ENCODE results near the gene SGO2. TPM values are rescaled to one million over a fixed set of nuclear protein-coding genes. Genes with fewer than 3 reads are reported as not detected.

The SGO2 gene
- total RNA-seq, 1 experiment from 2014 or later, result 25.4 TPM

GRCh38 chr2:200588076-200588678 is 62.2 kb downstream of the SGO2 start (continued):
- no peak for TF ChIP-seq YY1 (IDR thresholded peaks at IDR 0.05; ENCODE audit: extremely low read depth, insufficient replicate concordance, low read depth, low read length)

GRCh38 chr2:200590090-200590489 is 64.1 kb downstream of the SGO2 start:
- H3K4me2 ChIP-seq (ENCODE audit: low read length), result no peak overlapping the region
- H3K9me3 ChIP-seq (ENCODE audit: control insufficient read depth in 1 of 2, insufficient read depth in 1 of 2, low read depth in 1 of 2, low read length in 2 of 2), result no peaks in the 10 kb centered on the region
- no TSS peak for BruUV-seq (replicated peaks)
- no peaks in the 10 kb centered on the region for H4K20me1 ChIP-seq (ENCODE audit: insufficient read depth)
- peaks cover 8% of the 10 kb centered on the region for H3K27me3 ChIP-seq (ENCODE audit: insufficient read depth, low read length)
- CTCF ChIA-PET, result no interaction called here
- DNase-seq (ENCODE audit: low read depth, low spot score) (no peak), ATAC-seq (no peak)
- POLR2A ChIA-PET, result no interaction called here
- no peak overlapping the region for H3K4me3 ChIP-seq (replicated peaks in 1 of 2; ENCODE audit: low read depth in 1 of 2, low read length in 2 of 2)
- no peaks in the 10 kb centered on the region for H3K79me2 ChIP-seq (ENCODE audit: insufficient read depth, low read length)
- H2AFZ ChIP-seq (ENCODE audit: low read depth, low read length, poor library complexity, severe bottlenecking), result no peak overlapping the region
- H3K9ac ChIP-seq (ENCODE audit: low read length), result no peak overlapping the region
- H3K27ac ChIP-seq (ENCODE audit: low read depth, low read length), result no peak overlapping the region
- no peak for TF ChIP-seq ZFX (IDR thresholded peaks at IDR 0.05)
- RAD21 ChIA-PET (ENCODE audit: low non-redundant PET in 1 of 2, low total read pairs in 2 of 2, uncharacterized antibody in 2 of 2, unreplicated experiment in 2 of 2), result no interaction called here
- no peaks in the 10 kb centered on the region for H3K4me1 ChIP-seq (ENCODE audit: control insufficient read depth in 1 of 2, insufficient read depth in 2 of 2, low read length in 2 of 2)
- intact Hi-C loops (cut with micrococcal nuclease), result no loop called here
- no peaks in the 10 kb centered on the region for H3K36me3 ChIP-seq (ENCODE audit: control insufficient read depth in 1 of 2, insufficient read depth in 2 of 2, low read length in 2 of 2)
- H3K9me2 ChIP-seq (ENCODE audit: insufficient read depth), result no peaks in the 10 kb centered on the region

GRCh38 chr2:200591308-200591707 is 65.3 kb downstream of the SGO2 start:
- Histone ChIP-seq H3K4me1 (ENCODE audit: control insufficient read depth in 1 of 2, insufficient read depth in 2 of 2, low read length in 2 of 2) (no peaks in the 10 kb centered on the region), H3K36me3 (ENCODE audit: control insufficient read depth in 1 of 2, insufficient read depth in 2 of 2, low read length in 2 of 2) (no peaks in the 10 kb centered on the region), H3K4me2 (ENCODE audit: low read length) (no peak overlapping the region), H3K9me2 (ENCODE audit: insufficient read depth) (no peaks in the 10 kb centered on the region), H3K4me3 (replicated peaks in 1 of 2; ENCODE audit: low read depth in 1 of 2, low read length in 2 of 2) (no peak overlapping the region), H3K27ac (ENCODE audit: low read depth, low read length) (no peak overlapping the region), H3K9ac (ENCODE audit: low read length) (no peak overlapping the region), H3K9me3 (ENCODE audit: control insufficient read depth in 1 of 2, insufficient read depth in 1 of 2, low read depth in 1 of 2, low read length in 2 of 2) (no peaks in the 10 kb centered on the region), H3K27me3 (ENCODE audit: insufficient read depth, low read length) (peaks cover 8% of the 10 kb centered on the region), H2AFZ (ENCODE audit: low read depth, low read length, poor library complexity, severe bottlenecking) (no peak overlapping the region), H4K20me1 (ENCODE audit: insufficient read depth) (no peaks in the 10 kb centered on the region), H3K79me2 (ENCODE audit: insufficient read depth, low read length) (no peaks in the 10 kb centered on the region)
- no TSS peak for BruUV-seq (replicated peaks)
- DNase-seq (ENCODE audit: low read depth, low spot score) (no peak), ATAC-seq (no peak)
- RAD21 ChIA-PET (ENCODE audit: low non-redundant PET in 1 of 2, low total read pairs in 2 of 2, uncharacterized antibody in 2 of 2, unreplicated experiment in 2 of 2), result no interaction called here
- CTCF ChIA-PET, result no interaction called here
- POLR2A ChIA-PET, result no interaction called here
- intact Hi-C loops (cut with micrococcal nuclease), result no loop called here
- TF ChIP-seq ELF1 (IDR thresholded peaks at IDR 0.05; ENCODE audit: borderline replicate concordance, low read depth) (no peak), REST (IDR thresholded peaks at IDR 0.05; ENCODE audit: low read depth) (no peak), YY1 (IDR thresholded peaks at IDR 0.05; ENCODE audit: extremely low read depth, insufficient replicate concordance, low read depth, low read length) (no peak), ZNF274 (IDR thresholded peaks at IDR 0.05; ENCODE audit: low read depth, low read length) (no peak), ZBTB33 (IDR thresholded peaks at IDR 0.05; ENCODE audit: extremely low read depth, insufficient replicate concordance, low read length) (no peak), POLR2A (IDR thresholded peaks at IDR 0.05; ENCODE audit: borderline replicate concordance, extremely low read depth, insufficient read depth, insufficient read length) (no peak), EZH2phosphoT487 (IDR thresholded peaks at IDR 0.05; ENCODE audit: borderline replicate concordance) (no peak), CEBPB (IDR thresholded peaks at IDR 0.05; ENCODE audit: low read depth) (no peak), FOSL1 (IDR thresholded peaks at IDR 0.05; ENCODE audit: low read depth) (no peak), EZH2 (IDR thresholded peaks at IDR 0.05) (no peak)
